ENCODE data around the gene ZCCHC8. TPM values are rescaled to one million over a fixed set of nuclear protein-coding genes. Genes with fewer than 3 reads are reported as not detected.
"Not testable (repeated sequence)": the region's sequence is repeated elsewhere in the genome, so short reads cannot be mapped to it uniquely, and the experiment has no call there.

ZCCHC8 gene
- polyA plus RNA-seq, 3 donors, result 9.1 to 13.8 (median 11.3) TPM

DNA sequence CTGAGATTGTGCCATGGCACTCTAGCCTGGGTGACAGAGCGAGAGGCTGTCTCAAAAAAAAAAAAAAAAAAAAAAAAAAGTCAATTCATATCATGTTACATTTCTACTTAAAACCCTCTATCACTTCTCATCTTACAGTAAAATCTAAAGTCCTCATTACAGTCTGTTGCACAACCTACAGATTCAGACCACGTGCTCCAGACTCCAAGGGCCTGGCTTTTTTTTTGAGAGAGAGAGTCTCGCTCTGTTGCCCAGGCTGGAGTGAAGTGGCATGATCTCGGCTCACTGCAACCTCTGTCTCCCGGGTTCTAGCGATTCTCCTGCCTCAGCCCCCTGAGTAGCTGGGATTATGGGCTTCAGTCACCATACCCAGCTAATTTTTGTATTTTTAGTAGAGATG lies 14.4 kb downstream of the ZCCHC8 start:
- not testable (repeated sequence) for H3K27ac ChIP-seq (ENCODE audit: low read depth, low read length)
- WGBS, 3 donors, result 92 to 96% (median 96%) methylated on average over 6 of the region's 6 CpGs

DNA sequence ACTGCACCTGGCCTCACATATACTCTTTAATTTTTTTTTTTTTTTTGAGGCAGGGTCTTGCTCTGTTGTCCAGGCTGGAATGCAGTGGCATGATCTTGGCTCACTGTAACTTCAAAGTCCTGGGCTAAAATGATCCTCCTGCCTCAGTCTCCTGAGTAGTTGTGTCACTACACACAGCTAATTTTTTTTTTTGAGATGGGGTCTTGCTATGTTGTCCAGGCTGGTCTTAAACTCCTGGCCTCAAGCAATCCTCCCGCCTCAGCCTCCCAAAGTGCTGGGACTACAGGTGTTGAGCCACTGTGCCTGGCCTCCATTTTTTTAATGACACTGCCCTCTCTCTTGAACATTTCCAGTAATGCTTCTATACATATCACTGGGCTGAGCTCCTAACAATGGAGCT lies 16.3 kb downstream of the ZCCHC8 start:
- 89 to 100% (median 100%) methylated on average over 1 of the region's 1 CpG for WGBS, 3 donors
- not testable (repeated sequence) for H3K27ac ChIP-seq (ENCODE audit: low read depth, low read length)

DNA sequence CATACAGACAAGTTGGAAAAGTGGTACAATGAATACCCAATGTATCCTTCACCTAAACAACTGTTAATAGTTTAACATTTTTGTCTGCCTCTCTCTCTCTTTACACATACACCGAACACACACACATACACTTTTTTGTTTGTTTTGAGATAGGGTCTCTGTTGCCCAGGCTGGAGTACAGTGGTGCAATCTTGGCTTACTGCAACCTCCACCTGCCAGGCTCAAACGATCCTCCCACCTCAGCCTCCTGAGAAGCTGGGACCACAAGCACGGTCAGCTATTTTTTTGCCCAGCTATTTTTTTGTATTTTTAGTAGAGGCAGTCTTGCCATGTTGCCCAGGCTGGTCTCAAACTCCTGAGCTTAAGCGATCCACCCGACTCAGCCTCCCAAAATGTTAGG lies 16.8 kb downstream of the ZCCHC8 start:
- 70 to 94% (median 94%) methylated on average over 5 of the region's 5 CpGs for WGBS, 3 donors
- no peak overlapping the region for H3K27ac ChIP-seq (ENCODE audit: low read depth, low read length)

DNA sequence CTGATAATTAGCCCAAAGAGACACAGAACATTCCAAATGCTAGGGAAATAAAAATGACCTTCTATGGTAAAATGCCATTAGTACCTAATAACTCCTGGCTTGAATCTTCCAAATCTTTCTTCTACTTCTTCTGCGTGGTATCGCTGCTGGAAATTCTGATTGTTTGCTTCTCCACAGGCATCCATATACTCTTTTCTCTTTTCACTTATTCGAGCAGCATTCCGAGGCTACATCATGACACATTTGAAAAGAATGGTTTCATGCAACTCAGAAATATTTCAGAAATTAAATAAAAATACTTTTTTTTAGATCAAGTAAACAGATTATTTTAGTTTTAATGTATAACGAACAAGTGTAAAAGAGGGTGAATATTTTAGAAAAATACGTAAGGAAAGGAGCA lies 18.9 kb downstream of the ZCCHC8 start:
- WGBS, 3 donors, result 95 to 97% (median 96%) methylated on average over 6 of the region's 6 CpGs
- H3K27ac ChIP-seq (ENCODE audit: low read depth, low read length), result no peak overlapping the region

DNA sequence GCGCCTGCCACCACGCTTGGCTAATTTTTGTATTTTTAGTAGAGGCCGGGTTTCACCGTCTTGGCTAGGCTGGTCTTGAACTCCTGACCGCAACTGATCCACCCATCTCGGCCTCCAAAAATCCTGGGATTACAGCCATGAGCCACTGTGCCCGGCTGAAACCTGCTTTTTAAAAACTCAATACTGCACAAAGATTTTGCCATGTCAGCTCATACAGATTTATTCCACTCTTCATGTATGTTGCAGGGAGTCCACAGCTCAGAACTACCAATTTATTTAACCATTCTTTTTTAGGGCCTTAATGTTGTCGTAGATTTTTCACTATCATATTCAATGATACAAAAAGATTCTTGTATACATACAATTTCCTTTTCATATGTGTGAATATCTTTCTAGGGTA lies 20.0 kb downstream of the ZCCHC8 start:
- no peak overlapping the region for H3K27ac ChIP-seq (ENCODE audit: low read depth, low read length)
- WGBS, 3 donors, result 97 to 98% (median 97%) methylated on average over 8 of the region's 8 CpGs

DNA sequence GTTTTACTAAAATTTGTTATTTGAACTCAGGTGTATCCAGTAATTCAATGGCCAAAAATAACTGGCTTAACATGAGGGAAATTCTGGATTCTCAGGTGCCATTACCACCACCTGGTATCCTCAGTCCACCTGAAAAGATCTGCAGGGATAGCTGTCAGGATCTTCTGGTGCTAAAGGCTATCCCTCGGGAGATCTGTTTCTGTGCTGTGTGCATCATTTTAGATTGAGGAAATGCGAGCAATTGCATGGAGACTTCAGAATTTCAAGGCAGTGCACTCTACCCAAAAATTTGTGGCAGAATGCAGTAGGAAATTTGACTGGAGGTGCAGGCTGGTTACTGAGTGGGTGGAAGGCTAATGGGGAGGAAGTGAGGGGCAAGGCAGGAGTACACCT lies 26.4 kb downstream of the ZCCHC8 start:
- WGBS, 3 donors, result 89 to 92% (median 91%) methylated on average over 2 of the region's 2 CpGs
- H3K27ac ChIP-seq (ENCODE audit: low read depth, low read length), result no peak overlapping the region

DNA sequence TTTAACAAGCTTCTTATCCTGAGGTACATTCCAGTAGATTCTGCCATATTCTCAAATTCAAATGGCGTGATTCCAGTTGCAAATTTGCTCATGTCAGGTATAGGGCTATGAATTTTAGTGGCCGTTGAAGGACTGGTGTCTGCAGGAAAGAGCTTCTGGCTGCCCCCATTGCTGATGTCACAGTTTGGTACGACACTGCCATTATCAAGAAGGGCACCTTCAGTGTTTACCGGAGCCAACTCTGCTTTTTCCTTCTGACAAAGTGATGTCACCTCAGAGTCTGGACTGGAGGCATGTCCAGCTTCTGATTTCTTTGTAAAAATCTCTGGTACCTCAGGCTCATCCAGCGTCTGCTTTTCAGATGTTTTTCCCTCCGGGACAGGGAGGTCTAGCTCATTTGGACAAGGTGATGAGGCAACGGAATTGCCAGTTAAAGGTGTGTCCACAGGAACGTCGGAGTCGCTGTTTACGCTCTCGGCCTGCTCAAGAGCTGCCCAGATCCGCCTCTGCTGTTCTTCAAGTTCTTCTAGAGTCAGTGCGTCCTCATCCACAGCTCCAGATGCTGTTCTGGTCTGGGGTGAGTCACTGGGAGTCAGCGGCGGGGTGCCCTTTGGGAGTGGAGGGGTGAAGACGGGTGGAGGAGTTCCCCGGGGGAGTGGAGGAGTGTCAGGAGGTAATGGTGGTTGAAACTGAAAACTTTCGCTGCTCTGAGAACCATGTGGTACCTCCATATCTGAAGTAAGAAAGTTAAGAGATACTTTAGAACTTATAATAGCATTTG lies 27.0 kb downstream of the ZCCHC8 start:
- no peak overlapping the region for H3K27ac ChIP-seq (ENCODE audit: low read depth, low read length)
- WGBS, 3 donors, result 76 to 81% (median 76%) methylated on average over 19 of the region's 19 CpGs

DNA sequence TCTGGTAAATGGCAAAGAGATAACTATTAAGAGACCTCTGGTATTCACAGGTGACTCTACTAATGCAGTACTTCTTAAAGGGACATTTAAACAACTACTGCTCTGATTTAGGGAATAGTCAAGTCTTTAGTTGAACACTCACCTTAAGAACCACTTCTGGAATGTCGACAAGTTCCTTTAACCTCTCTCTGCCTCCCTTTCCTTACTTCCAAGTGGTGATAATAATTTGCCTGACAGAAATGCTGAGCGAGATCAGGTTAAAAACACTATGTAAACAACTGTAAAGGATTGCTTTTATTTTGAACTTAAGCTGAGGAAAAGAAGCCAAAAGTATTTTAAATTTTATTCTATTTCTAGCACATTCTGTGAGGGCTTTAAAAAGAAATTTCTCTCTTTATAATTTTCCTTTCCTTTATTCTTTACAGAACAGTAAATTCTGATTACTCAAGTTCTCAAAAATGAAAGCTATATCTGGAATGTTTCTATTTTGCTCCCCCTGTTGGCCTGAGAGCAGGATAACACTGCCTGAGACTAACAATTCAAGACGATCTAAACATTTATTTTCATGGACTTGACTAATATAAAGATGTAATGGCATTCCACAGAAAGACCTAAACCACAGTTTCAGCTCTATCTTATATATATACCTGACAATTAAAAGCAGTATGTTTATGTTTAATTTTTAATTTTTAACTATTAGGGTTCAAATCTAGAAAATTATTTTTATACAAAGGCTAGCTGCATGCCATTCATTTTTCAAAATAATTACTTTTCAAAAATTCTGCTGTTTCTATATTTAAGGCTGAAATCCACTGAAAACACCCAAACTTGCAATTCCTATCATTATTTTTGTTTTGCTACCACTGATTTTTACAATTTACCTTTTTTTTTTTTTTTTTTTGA lies 29.2 kb downstream of the ZCCHC8 start:
- 15 to 45% (median 42%) methylated on average over 3 of the region's 3 CpGs for WGBS, 3 donors
- H3K27ac ChIP-seq (ENCODE audit: low read depth, low read length), result no peak overlapping the region

DNA sequence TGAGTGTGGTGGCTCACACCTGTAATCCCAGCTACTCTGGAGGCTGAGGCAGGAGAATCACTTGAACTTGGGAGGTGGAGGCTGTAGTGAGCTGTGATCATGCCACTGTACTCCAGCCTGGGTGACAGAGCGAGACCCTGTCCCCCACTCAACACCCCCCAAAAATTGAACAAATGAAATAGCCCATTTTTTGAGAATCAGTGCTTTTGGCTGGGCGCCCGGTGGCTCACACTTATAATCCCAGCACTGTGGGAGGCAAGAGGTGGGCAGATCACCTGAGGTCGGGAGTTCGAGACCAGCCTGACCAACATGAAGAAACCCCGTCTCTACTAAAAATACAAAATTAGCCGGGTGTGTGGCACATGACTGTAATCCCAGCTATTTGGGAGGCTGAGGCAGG lies 30.2 kb downstream of the ZCCHC8 start:
- not testable (repeated sequence) for H3K27ac ChIP-seq (ENCODE audit: low read depth, low read length)
- 94 to 98% (median 95%) methylated on average over 7 of the region's 7 CpGs for WGBS, 3 donors

DNA sequence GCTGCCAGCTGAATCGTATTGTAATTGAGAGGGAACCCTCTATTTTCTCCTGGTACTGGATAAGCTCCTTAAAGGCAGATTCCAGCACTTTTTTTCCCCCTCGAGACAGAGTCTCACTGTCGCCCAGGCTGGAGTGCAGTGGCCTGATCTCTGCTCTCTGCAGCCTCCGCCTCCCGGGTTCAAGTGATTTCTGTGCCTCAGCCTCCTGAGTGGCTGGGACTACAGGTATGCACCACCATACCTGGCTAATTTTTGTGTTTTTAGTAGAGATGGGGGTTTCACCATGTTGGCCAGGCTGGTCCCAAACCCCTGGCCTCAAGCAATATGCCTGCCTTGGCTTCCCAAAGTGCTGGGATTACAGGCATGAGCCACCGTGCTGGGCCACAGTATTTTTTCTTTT lies 30.9 kb downstream of the ZCCHC8 start:
- WGBS, 3 donors, result 86 to 90% (median 86%) methylated on average over 6 of the region's 6 CpGs
- H3K27ac ChIP-seq (ENCODE audit: low read depth, low read length), result not testable (repeated sequence)

DNA sequence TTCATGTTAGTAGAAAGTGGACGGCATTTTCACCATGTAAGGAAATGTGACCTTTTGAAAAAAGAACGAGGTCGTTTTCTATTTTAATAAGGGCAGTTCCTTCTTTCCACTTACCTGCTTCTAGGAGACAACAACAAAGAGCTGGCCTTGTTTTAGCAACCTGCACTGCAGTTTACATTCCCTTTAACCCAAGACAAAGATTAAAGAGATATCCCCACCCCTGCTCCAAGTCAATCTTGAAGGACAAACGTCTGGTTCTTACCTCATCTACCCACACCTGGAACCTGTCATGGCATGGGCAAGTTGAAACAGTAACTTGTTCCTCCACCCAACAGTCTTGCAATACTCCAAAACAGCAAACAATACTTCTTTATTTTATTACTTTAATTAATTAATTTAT lies 32.7 kb downstream of the ZCCHC8 start:
- H3K27ac ChIP-seq (ENCODE audit: low read depth, low read length), result no peak overlapping the region
- 64 to 74% (median 69%) methylated on average over 4 of the region's 4 CpGs for WGBS, 3 donors

DNA sequence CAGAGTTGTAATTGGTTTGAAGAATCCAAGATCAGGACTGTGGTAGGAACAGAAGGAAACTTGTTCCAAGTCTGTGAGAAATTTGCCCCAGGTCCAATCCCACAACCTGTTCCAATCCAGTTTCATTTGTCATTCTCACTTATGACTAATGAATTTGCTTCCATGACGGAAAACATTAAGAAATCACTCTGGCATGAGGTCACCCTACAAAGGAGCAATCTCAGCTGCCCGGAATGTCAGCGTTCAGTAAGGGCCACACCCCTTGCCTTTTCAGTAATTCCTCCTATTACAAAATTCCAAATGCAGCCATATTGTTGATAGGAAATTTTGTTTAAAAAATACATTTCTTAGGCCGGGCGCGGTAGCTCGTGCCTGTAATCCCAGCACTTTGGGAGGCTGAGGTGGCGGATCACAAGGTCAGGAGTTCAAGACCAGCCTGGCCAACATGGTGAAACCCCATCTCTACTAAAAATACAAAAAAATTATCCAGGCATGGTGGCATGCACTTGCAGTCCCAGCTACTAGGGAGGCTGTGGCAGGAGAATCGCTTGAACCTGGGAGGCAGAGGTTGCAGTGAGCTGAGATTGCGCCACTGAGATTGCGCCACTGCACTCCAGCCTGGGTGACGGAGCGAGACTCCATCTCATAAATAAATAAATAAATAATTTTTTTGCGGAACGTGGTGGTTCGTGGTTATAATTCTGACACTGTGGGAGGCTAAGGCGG lies 36.3 kb downstream of the ZCCHC8 start:
- not testable (repeated sequence) for H3K27ac ChIP-seq (ENCODE audit: low read depth, low read length)
- whole genome bisulfite sequencing, 3 donors, result 70 to 78% (median 78%) methylated on average over 17 of the region's 17 CpGs

DNA sequence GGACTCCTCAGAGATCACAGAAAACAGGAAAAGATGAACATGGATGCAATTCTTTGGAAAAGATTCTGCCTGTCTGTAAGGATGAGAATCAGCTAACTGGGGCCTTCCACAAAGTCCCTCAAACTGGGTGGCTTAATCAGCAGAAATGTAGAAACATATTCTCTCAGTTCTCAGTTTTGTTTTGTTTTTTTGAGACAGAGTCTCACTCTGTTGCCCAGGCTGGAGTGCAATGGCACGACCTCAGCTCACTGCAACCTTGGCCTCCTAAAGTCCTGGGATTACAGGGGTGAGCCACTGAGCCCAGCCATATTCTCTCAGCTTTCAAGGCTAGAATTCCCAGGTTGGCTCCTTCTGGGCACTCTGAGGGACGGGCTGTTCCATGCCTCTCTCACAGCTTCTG lies 40.1 kb downstream of the ZCCHC8 start:
- no peak overlapping the region for H3K27ac ChIP-seq (ENCODE audit: low read depth, low read length)
- 78 to 93% (median 79%) methylated on average over 2 of the region's 2 CpGs for WGBS, 3 donors

DNA sequence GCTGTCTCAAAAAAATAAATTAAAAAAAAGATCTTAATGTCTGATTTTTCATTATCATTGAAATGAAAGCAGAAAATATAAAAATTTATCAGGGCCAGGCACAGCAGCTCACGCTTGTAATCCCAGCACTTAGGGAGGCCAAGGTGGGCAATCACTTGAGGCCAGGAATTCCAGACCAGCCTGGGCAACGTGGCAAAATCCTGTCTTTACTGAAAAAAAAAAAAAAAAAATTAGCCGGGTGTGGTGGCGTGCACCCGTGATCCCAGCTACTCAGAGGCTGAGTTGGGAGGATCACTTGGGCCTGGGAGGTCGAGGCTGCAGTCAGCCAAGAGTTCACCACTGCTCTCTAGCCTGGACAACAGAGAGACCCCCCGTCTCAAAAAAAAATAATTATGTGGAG lies 40.7 kb downstream of the ZCCHC8 start:
- 92 to 94% (median 93%) methylated on average over 7 of the region's 7 CpGs for WGBS, 3 donors
- H3K27ac ChIP-seq (ENCODE audit: low read depth, low read length), result no peak overlapping the region

DNA sequence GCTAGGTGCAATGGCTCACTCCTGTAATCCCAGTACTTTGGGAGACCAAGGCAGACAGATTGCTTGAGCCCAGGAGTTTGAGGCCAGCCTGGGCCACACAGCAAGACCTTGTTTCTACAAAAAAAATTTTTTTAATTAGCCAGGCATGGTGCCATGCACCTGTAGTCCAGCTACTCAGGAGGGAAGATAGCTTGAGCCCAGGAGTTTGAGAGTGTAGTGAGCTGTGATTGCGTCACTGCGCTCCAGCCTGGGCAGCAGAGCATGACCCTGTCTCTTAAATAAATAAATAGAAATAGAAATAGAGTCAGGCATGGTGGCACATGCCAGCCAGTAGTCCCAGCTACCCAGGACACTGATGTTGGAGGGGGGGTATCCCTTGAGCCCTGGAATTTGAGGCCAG lies 41.5 kb downstream of the ZCCHC8 start:
- WGBS, 3 donors, result 92 to 100% (median 99%) methylated on average over 2 of the region's 2 CpGs
- H3K27ac ChIP-seq (ENCODE audit: low read depth, low read length), result no peak overlapping the region

DNA sequence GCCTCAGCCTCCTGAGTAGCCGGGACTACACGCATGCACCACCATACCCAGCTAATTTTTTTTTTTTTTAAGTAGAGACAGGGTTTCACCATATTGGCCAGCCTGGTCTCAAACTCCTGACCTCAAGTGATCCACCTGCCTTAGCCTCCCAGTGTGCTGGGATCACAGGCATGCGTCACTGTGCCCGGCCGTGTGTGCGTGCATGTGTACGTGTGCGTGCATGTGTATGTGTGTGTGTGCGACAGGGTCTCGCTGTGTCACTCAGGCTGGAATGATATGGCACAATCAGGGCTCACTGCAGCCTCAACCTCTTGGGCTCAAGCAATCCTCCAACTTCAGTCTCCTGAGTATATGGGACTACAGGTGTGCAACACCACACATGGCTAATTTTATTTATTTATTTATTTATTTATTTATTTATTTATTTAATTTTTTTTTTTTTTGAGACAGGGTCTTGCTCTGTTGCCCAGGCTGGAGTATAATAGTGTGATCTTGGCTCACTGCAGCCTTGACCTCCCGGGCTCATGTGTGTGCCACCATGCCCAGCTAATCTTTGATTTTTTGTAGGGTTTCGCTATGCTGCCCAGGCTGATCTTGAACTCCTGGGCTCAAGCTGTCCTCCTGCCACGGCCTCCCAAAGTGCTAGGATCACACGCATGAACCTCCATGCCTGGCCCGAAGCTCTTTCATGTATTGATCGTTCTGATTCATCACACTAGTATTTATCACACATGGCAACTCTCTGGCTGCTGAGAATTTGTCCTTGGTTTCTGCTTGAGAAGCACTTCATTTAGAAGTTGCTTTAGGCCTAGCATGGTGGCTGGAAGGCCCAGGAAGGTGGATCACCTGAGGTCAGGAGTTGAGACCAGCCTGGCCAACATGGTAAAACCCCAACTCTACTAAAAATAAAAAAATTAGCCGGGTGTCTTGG lies 42.4 kb downstream of the ZCCHC8 start:
- no peak overlapping the region for H3K27ac ChIP-seq (ENCODE audit: low read depth, low read length)
- 91 to 95% (median 95%) methylated on average over 17 of the region's 17 CpGs for WGBS, 3 donors

DNA sequence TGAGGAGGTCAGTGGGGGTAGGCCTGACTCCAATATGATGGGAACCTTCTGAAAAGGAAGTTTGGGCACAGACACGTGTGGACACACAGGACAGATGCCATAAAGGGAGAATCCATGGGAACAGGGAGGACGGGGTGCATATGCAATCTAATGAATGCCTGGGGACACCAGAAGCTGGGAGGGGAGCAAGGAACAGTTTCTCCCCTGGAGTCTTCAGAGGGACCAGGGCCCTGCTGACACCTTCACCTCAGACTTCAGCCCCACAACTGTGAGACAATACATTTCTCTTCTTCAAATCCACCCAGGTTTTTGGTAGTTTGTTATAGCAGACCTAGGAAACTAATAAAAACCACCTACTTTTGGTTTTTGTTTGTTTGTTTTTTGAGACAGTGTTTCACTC lies 43.1 kb downstream of the ZCCHC8 start:
- WGBS, 3 donors, result 47 to 65% (median 62%) methylated on average over 2 of the region's 2 CpGs
- no peak overlapping the region for H3K27ac ChIP-seq (ENCODE audit: low read depth, low read length)

DNA sequence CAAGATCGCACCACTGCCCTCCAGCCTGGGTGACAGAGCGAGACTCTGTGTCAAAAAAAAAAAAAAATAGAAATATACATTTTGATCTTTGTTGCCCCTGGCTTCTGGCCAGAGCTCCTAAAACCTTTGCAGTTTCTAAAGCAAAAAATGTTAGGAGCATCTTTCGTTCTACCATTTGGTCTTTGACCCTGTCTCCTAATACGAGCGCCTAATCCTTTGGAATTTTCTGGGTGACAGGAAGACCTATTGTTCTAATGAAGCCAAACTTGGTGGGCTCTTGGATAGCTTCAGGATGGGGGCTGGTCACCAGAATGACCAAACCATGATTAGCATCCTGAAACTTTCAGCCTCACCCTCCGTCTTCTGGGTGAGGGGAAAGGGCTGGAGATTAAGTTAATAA lies 46.0 kb downstream of the ZCCHC8 start:
- WGBS, 3 donors, result 60 to 77% (median 73%) methylated on average over 6 of the region's 6 CpGs
- H3K27ac ChIP-seq (ENCODE audit: low read depth, low read length), result no peak overlapping the region

Measured in adipose tissue (tissue), 3 donors.